NOMO-1 treated with DMSO at 0.1 percent for 48 hours (cell line): ENCODE measurements around the gene FOXO4.
"Not testable (repeated sequence)": the region's sequence is repeated elsewhere in the genome, so short reads cannot be mapped to it uniquely, and the experiment has no call there.

Experiments used
- DNase-seq: peaks from one replicate; lab custom pipeline; 2025; ENCODE audit not compliant: unreplicated experiment; lab: John Stamatoyannopoulos, UW

Gene FOXO4, protein sequence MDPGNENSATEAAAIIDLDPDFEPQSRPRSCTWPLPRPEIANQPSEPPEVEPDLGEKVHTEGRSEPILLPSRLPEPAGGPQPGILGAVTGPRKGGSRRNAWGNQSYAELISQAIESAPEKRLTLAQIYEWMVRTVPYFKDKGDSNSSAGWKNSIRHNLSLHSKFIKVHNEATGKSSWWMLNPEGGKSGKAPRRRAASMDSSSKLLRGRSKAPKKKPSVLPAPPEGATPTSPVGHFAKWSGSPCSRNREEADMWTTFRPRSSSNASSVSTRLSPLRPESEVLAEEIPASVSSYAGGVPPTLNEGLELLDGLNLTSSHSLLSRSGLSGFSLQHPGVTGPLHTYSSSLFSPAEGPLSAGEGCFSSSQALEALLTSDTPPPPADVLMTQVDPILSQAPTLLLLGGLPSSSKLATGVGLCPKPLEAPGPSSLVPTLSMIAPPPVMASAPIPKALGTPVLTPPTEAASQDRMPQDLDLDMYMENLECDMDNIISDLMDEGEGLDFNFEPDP

DNA sequence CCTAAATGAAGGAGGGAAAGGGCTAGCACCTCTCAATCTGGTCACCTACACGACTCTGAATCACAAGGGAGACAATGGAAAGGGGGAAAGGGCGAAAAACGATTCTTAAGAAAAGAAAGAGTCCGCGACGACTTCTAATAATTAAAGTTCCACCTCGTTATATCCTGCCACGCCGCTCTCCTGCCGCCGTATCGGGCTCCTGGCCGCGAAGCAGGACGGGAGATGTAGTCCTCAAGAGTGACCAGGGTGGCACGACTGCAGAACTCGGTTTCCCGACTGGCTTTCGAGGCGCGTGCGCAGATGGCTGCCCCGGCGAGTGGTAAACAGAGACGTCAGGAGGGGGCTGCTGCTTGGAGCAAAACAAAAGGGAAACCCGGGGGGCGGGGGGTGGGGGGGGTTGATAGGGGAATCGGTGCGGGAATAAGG, at the start of gene FOXO4:
TSS of gene FOXO4 (plus strand) at position 297 of the 426 bp plus-strand sequence. CDS start 678 bp downstream, outside the sequence.
- DNase-seq: peak; percentile 78

DNA sequence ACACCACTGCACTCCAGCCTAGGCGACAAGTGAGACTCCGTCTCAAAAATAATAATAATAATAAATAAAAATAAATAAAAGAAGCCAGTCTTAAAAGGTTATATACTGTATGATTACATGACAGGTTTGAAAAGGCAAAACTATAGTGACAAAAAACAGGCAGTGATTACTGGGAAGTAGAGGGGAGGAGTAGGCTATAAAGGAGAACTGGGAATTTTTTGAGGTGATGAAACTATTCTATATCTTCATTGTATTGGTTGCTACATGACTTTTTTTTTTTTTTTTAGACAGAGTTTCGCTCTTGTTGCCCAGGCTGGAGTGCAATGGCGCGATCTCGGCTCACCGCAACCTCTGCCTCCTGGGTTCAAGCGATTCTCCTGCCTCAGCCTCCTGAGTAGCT, 47.8 kb upstream of the FOXO4 start:
- DNase-seq: not testable (repeated sequence)

DNA sequence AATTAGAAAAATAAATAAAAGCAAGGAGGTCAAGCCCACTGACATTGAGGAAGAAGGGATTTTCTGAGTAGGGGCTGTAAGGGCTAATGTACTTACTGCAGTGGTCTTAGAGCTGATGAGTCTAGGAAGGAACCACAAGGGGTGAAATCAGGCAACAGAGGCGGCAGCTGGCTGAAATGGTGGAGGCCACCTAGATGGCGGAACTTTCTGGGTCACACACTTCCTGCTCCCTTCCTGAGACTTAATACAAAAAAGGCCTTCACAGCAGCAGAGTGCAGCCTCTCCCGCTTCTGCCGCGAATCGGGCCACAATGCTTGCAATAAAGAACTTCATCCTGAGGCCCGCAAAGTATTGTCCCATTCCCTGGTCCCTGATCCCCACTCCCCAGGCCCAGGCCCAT, 42.9 kb upstream of the FOXO4 start:
- no peak for DNase-seq

DNA sequence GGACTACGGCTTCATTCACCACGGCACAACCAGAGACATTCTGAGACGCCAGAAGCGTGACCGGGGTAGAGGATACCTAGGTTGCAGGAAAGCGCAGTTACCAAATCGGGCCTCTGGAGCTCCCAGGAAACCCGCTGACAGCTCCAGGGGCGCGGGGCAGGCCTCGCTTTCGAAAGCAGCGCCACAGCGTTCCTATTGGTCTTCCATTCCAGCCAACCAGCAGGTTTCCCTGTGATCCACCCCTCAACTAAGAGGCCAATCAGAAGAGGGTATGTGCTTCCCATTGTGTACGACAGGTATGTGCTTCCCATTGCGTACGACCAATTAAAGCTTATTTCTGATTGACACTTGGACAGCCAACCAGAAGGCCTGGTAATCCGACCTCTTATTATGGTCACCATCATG, 42.4 kb upstream of the FOXO4 start:
- no peak for DNase-seq

DNA sequence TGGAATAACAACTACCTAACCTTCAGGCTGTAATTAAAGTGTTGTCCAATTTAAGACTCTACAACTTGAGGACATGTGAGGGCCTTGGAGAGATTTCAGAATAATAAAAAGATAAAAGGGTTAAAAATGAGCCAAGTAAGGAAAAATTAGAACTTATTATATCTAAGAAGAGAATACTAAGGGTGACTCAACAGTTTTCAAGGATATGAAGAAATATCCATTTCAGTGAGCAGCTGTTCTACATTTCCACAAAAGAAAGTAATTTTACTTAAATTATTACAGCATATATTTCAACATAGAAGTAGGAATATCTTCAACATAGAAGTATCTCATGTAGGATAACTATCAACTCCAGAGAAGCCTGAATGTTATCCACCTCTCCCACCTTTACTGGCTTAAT, 38.8 kb upstream of the FOXO4 start:
- DNase-seq: peak; percentile 44

DNA sequence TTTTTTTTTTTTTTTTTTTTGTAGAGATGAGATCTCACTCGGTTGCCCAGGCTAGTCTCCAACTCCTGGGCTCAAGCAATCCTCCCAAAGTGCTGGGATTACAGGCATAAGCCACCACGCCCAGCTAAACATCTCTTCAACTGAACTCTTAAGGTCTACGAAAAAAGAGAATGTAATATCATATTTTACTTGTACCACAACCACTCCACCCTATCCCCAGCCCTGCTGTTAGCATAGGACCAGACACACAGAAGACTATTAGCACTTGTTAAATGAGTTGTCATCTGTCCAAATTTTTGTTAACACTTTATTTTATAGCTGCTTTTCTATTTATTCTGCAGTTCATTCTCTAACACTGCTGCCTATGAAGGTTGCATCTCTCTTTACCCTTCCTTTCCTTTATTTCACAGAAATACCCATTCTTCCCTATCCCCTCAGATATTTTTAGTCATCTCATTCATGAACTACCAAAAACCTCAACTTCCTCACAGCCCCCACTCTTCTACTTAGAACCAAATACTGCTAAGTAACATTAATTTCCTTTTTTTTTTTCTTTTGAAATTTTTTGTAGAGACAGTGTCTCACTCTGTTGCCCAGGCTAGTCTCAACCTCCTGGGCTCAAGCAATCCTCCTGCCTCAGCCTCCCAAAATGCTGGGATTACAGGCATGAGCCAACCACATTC, 37.7 kb upstream of the FOXO4 start:
- peak; percentile 50 for DNase-seq

DNA sequence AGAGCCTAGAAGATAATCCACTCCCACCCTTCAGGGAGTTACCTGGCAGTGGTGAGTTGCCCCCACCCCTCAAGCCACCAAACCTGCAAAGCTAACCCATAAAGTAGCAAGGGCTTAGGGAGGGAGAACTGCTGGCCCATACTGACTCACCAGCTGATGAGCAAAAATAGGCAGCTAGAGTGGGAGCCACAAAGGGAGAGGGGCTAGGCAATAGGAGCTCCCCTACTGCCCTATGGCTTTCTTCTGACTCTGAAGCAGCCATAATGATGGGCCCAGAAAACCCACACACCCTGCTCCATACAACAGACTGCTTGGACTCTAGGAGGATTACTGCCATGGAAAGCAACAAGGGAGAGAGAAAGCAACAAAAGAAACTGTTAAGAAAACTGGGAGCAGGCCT, 35.5 kb upstream of the FOXO4 start:
- no peak for DNase-seq

DNA sequence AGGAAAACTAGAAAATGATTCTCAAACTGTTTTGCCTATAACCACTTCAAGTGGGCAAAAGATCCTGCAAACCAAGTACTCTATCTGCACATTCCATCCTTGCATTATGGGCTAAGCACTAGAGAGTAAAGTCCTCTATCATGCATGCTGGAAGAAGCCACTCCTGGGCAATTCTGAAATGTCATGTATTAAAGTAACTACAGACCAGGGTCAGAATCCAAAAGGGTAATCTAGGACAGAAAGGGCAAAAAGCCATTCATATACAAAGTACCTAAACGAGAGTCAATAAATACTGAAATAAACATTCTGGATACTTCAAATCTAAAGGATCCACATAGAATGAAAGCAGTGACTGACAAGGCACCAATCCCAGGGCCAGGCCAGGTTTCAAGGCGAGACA, 28.6 kb upstream of the FOXO4 start:
- DNase-seq: no peak

DNA sequence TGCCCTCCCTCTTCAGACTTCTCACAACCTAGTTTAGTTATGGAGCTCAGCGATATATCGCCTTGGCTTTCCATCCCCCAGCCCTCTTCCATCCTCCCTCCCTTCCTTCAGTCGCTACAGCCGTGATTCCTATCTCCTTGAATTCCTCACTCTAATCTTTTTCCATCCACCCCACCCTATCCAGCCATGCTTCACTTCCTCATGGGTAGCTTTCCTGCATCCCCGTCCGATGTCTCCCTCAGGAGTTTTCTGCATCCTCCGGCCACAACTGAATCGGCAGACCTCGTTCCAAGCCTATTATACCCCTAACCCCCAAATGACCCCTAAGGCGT, 28.0 kb upstream of the FOXO4 start:
- no peak for DNase-seq

DNA sequence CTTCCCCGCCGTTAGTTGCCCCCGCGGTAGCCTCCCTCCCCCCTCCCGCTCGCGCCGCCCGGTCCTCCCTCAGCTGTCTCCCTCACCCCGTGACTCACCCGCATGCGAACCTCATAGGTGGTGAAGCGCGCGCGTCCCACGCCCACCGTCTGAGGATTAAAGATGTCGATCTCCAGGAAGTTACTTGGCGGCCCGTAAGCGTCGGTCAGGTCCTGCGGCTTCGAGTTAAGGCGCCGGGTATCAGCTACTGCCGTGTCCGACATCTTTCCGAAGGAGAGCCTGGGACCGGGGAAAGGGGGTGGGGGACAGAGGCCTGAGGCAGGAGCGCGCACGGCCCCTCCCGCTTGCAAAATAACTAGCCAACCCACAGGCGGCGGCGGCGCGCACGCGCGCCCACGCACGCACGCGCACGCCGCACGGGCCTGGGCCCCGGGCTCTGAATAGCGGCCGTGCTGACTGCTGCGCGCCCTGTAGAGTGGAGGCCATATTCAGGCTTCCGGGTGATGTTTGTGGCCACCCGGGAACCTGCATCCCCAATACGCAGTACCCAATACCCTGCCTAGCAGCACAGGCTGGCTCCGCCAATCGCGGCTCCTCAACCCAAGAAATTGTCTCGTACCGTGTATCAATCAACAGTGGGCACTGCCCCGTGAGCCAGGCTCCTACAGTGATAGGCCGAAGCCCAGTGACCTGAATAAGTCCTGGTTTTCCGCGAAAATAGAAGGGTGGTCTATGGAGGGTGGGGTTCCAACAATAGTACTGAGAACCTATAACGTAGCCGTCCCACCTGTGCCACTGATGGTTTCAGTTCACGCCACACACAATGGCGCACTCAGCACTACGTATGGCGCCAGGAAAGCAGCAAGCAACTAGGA, 27.4 kb upstream of the FOXO4 start, which contains the start of gene SNX12:
TSS of gene SNX12 (minus strand) at position 291 of the 875 bp plus-strand sequence. CDS start at position 263, 28 bp downstream.
- DNase-seq: peak; percentile 82

DNA sequence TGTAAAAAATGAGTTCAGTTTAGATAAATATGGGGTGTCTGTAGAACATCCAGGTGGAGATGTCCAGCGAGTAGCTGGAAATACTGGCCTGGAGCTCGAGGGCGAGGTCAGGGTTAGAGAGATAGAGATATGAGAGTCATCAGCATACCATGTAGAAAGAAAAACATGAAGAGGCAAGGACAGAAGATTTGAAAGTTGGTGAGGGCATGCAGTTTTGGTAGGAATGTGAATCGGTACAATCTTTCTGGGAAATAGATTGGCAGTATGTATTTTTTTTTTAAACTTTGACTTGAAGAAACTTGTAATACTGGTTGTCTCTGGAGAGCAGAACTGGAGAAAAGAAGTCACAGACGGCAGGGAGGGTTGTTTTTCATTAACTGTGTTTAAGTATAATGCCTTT, 25.1 kb upstream of the FOXO4 start:
- DNase-seq: no peak

DNA sequence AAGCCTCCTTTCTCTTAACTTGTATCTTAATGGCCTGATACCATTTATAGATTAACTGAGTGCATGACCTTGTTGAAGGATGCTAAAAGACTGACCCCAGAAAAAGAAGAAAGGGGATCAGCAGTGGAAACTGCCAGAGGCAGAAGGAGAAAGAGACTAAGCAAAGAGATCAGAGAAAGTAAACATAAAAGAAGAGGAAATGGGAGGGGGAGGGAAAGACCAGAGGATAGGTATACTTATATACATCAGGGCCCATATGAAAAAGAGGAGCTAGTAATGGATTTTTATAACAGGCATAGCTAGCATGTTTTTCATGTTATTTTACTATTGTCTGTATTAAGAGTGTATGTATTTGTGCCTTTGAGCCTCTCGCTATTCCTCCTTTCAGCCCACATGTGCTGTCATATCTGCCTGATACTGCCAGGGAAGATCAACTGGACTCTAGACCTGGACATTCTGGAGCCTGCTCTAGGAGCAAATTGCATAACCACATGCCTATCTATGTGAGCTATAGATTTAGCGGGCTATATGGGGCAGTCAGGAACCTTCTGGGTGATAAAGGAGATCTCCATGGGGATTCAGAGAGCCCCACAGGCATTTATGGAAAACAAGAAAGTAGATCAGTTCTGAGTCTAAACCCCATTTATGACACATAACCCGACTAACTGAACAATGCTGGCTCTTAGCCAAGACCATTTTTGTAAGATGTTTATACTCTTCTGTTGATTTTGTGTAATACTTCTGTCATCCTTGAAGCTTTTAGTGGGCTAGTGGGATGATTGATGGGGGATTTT, 14.1 kb upstream of the FOXO4 start:
- no peak for DNase-seq

DNA sequence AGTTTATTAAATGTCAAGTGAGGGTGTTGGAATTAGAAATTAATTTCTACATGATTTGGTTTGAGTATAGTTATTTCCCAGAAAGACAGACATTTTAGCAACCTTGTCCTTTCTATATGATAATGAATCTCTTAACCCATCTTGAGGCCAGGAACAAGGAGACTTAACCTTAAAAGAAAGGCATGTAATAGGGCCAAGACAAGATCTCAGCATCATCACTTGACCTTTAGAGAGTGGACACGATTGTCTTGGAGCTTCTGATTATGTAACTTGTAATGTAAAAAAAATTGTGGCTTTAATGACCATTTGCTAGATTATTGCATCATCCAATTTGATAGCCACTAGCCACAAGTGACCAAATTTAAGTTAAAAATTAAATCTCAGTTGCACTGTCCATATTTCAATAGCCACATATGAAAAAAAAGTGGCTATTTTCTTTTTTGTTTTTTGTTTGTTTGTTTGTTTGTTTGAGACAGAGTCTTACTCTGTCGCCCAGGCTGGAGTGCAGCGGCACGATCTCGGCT, 13.5 kb upstream of the FOXO4 start:
- no peak for DNase-seq

DNA sequence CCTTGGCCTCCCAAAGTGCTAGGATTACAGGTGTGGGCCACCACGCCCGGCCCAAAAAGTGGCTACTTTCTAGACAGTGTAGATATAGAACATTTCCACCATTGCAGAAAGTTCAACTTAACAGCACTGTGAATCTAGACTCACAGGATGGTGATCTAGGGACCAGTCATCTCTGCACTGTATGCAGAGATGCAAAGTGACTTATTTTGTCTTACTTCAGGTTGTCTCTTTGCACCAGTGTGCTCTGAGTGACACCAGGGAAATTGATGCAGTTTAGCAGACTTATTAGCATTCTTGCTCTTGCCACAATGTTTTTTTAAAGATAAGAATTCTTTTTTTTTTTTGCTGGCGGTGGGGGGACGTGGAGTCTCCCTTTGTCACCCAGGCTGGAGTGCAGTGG, 12.8 kb upstream of the FOXO4 start:
- no peak for DNase-seq

DNA sequence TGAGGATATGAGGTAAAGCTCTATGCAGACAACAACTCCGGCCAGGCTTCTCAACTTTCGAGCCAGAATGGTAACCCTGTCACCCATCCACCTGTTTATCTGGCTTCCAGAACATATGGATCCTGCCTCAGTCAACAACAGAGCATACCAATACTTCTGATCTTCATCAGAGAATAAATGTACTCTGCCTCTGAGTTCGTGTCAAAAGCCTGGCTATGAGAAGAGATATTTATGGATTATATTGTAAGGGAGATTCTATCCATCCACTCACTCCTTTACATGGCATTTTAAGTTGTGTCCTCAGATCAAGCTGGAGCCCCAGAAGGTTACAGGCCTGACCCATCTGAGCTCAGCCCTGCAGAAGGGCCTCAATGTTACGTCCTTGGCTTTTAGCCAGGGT, 9.8 kb upstream of the FOXO4 start:
- DNase-seq: no peak

DNA sequence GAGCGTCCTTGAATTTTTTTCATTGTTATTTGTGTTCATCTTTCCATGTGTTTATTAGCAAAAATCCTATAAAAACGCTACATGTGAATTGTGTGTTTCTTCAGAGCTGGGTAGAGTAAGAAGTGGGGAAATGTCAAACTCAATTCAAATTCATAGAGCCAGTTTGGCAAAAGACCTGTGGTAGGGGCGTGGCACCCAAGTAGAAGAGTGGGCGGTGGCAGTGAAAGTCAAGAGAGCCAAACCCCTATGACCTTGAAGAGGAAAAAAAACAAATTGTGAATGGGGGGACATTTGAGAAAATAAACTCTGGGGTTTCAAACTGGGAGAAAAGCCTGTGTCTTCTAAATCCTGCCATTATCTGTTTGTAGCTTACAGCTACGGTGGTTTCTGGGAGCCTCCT, 4.4 kb upstream of the FOXO4 start:
- no peak for DNase-seq

DNA sequence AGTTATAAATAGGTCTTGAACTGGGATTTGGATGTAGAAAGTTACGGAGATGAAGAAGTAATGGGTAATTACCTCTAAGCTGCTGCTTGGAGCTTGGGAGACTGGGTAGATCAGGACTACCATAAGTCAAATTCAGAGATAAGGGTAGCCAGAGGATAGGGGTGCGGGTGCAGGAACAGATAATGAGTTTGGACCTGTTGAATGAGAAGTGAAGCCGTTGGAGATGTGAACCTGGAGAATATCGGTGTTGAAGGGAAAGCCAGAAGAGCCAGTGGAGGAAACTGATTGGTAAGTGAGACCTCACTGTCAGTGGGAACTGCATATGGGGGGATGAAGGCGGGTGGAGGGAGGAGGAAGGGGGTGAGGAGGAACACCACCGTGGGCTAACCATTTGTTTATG, 618 bp upstream of the FOXO4 start:
- no peak for DNase-seq

DNA sequence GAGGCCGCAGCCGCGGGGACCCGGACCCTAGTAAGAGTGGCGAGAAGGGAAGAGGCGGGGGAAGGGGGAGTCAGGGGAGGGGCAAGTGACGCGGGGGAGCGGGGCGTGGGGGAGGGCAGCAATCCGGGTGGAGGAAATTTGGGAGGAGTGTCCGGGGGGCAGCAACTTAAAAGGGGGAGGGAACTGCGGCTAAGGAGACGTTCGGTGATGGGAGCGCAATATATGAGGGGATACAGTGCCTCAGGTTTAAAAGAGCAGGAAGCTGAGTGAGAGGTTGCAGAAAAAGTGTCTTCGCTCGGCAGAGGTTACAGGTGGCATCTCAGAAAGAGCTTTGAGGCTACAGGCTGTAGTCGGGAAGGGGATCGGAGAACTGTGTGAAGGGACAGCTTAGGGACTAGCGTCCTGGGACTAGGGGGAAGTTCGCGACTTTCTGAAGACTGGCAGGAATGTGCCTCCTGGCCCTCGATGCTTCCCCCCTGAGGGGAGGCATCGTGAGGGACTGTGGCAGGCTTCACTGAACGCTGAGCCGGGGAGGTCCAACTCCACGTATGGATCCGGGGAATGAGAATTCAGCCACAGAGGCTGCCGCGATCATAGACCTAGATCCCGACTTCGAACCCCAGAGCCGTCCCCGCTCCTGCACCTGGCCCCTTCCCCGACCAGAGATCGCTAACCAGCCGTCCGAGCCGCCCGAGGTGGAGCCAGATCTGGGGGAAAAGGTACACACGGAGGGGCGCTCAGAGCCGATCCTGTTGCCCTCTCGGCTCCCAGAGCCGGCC, 519 bp downstream of the FOXO4 start:
- peak; percentile 38 for DNase-seq

DNA sequence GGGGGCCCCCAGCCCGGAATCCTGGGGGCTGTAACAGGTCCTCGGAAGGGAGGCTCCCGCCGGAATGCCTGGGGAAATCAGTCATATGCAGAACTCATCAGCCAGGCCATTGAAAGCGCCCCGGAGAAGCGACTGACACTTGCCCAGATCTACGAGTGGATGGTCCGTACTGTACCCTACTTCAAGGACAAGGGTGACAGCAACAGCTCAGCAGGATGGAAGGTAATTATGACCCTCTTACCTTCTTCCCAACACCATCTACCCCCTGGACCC, 1.0 kb downstream of the FOXO4 start:
- no peak for DNase-seq

DNA sequence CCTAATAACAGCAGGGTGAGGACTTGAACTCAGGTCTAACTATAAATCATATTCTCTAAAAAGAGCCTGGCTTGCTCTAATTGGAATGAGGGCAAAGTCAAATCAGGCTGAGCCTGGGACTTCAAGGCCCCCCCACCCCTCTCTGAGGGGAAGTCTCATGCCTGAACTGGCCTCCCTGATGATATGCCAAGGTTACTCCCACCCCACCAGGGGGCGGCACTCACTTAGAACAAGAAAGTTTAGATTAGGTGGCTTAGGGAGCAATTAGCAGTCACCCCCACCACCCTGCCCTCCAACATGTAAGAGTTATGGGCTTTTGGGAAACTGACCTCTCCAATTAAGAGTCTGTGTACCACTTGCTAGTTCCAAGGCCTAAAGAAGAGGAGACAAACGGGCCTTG, 2.7 kb downstream of the FOXO4 start:
- DNase-seq: peak; percentile 50
